Measurements from ENCODE around the gene ACP2.

ACP2 gene

DNA sequence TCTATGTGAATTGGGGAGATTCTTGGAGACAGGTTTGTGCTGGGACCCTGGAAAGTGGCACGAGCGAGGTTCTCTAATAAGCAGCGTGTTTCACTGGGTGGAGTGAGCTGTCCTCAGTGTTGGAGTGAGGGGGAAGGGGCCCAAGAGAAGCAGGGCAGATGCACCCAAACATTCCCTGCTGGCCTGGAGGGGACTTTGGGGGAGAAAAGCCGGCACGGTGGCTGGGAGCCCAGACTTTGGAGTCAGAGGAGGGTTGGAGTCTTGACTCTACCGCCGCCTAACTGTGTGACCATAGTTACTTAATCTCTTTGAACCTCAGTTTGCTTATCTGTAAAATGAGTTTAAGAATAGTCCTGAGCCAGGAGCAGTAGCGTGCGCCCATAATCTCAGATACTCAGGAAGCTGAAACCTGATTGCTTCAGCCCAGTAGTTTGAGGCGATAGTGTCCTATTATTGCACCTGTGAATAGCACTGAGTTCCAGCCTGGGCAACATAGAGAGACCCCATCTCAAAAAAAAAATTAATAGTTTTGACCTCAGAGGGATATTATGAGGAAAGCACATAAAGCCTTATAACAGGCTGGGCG lies 9.8 kb upstream of the ACP2 start:
- no peak overlapping the region for H3K27ac ChIP-seq

GRCh38 chr11:47257517-47258316 lies 9.1 kb upstream of the ACP2 start, which contains the start of gene NR1H3:
TSS of gene NR1H3 (plus strand) at chr11:47257996. CDS start at chr11:47259217, 1,221 bp downstream.
- TF ChIP-seq, protein P1, sequence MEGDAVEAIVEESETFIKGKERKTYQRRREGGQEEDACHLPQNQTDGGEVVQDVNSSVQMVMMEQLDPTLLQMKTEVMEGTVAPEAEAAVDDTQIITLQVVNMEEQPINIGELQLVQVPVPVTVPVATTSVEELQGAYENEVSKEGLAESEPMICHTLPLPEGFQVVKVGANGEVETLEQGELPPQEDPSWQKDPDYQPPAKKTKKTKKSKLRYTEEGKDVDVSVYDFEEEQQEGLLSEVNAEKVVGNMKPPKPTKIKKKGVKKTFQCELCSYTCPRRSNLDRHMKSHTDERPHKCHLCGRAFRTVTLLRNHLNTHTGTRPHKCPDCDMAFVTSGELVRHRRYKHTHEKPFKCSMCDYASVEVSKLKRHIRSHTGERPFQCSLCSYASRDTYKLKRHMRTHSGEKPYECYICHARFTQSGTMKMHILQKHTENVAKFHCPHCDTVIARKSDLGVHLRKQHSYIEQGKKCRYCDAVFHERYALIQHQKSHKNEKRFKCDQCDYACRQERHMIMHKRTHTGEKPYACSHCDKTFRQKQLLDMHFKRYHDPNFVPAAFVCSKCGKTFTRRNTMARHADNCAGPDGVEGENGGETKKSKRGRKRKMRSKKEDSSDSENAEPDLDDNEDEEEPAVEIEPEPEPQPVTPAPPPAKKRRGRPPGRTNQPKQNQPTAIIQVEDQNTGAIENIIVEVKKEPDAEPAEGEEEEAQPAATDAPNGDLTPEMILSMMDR (IDR thresholded peaks at IDR 0.05), result no peak; the same call in 1 of the 2 replicates
- no peak for TF ChIP-seq ZFX (IDR thresholded peaks at IDR 0.05; ENCODE audit: borderline replicate concordance)

More for the DNA sequence above, 9.8 kb upstream of the ACP2 start:
- TF ChIP-seq ZFX (IDR thresholded peaks at IDR 0.05; ENCODE audit: borderline replicate concordance), result no peak
- TF ChIP-seq, protein P1 (IDR thresholded peaks at IDR 0.05), result no peak

DNA sequence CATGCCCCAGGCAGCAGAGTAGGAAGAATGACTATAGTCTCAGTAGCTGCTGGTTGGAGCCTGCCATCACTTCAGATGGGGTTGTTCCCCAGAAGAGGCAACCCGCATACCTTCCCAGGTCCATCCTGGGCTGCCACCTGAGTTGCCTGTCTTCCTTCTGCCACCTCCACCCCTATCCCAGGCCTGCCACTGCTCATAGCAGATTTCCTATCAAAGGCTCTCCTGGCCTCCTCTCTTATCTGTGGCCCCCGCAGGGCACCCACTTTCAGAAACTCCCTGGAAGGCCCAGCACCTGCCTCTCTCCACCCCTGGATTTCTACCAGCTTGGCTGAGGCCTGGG lies 8.5 kb upstream of the ACP2 start:
- H3K27ac ChIP-seq, result no peak overlapping the region
- no peak for TF ChIP-seq ZFX (IDR thresholded peaks at IDR 0.05; ENCODE audit: borderline replicate concordance)
- TF ChIP-seq, protein P1 (IDR thresholded peaks at IDR 0.05), result no peak

More at GRCh38 chr11:47257517-47258316, 9.1 kb upstream of the ACP2 start, which contains the start of gene NR1H3:
- no peak within 1 kb of the TSS for H3K27ac ChIP-seq

GRCh38 chr11:47256374-47256773 lies 7.8 kb upstream of the ACP2 start:
- TF ChIP-seq, protein P1 (IDR thresholded peaks at IDR 0.05), result no peak
- no peak for TF ChIP-seq ZFX (IDR thresholded peaks at IDR 0.05; ENCODE audit: borderline replicate concordance)
- H3K27ac ChIP-seq, result no peak overlapping the region

- H3K27ac ChIP-seq, result no peak overlapping the region
Observed at GRCh38 chr11:47254386-47254785, 5.8 kb upstream of the ACP2 start.

DNA sequence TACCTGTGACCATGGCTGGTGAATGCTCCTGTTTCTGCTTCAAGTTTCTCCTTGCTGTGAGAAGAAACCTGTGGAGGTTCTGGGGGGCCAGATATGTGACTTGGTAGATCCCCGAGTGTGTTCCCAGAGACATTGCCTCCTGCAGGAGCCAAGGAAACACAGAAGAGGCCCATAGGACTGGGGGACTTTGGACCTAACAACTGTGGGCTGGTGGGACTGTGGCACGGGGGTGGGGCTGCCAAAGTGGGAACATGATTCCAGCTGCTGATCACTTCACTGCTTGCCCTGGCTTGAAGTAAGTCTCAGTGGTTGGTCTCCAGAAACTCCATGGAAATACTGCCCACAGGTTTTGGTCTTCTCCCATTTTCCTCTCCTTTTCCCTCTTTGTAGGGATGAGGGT lies 5.0 kb upstream of the ACP2 start:
- H3K27ac ChIP-seq, result no peak overlapping the region

More at GRCh38 chr11:47254386-47254785, 5.8 kb upstream of the ACP2 start:
- TF ChIP-seq ZFX (IDR thresholded peaks at IDR 0.05; ENCODE audit: borderline replicate concordance), result no peak
- TF ChIP-seq, protein P1 (IDR thresholded peaks at IDR 0.05), result no peak

GRCh38 chr11:47251751-47252150 lies 3.1 kb upstream of the ACP2 start:
- TF ChIP-seq, protein P1 (IDR thresholded peaks at IDR 0.05), result no peak
- no peak for TF ChIP-seq ZFX (IDR thresholded peaks at IDR 0.05; ENCODE audit: borderline replicate concordance)
- H3K27ac ChIP-seq, result no peak overlapping the region

More for the DNA sequence above, 5.0 kb upstream of the ACP2 start:
- no peak for TF ChIP-seq ZFX (IDR thresholded peaks at IDR 0.05; ENCODE audit: borderline replicate concordance)

All from 22Rv1 (cell line).